HEK293 (cell line): ENCODE measurements around the gene CPNE5.
A peak's percentile ranks its signal among the peaks of the same experiment; 100 is the strongest.

Source experiments
- PRDM10 ChIP-seq: fragments of 450-650 bp; formaldehyde crosslinking; IDR thresholded peaks from 2 replicates; pipeline ENCODE4 v1.5.1; 2016; ENCODE audit warnings: missing biosample characterization, missing genetic modification characterization
- ZBTB11 ChIP-seq: fragments of 450-650 bp; formaldehyde crosslinking; conservative IDR thresholded peaks from 2 replicates; pipeline ENCODE4 v1.5.1; 2016; ENCODE audit warnings: low read depth, missing biosample characterization, missing genetic modification characterization
- ZFP3 ChIP-seq: fragments of 450-650 bp; formaldehyde crosslinking; IDR thresholded peaks from 2 replicates; pipeline ENCODE4 v1.5.1; 2016; ENCODE audit warnings: low read depth, missing biosample characterization, missing genetic modification characterization
- ZNF121 ChIP-seq: fragments of 450-650 bp; formaldehyde crosslinking; IDR thresholded peaks from 2 replicates; pipeline ENCODE4 v1.5.1; 2016; ENCODE audit warnings: missing biosample characterization, missing genetic modification characterization
- ZNF148 ChIP-seq: fragments of 450-650 bp; formaldehyde crosslinking; IDR thresholded peaks from 2 replicates; pipeline ENCODE4 v1.5.0; 2017; ENCODE audit warnings: missing biosample characterization, missing genetic modification characterization, borderline replicate concordance
- ZNF366 ChIP-seq: fragments of 450-650 bp; formaldehyde crosslinking; conservative IDR thresholded peaks from 2 replicates; pipeline ENCODE4 v1.5.1; 2016; ENCODE audit warnings: missing biosample characterization, missing genetic modification characterization
- ZNF398 ChIP-seq: fragments of 450-650 bp; formaldehyde crosslinking; IDR thresholded peaks from 2 replicates; pipeline ENCODE4 v1.5.1; 2017; ENCODE audit warnings: missing biosample characterization, missing genetic modification characterization
- ZNF488 ChIP-seq: fragments of 450-650 bp; formaldehyde crosslinking; IDR thresholded peaks from 2 replicates; pipeline ENCODE4 v1.5.1; 2016; ENCODE audit warnings: missing biosample characterization, missing genetic modification characterization
- ZNF639 ChIP-seq: fragments of 450-650 bp; formaldehyde crosslinking; IDR thresholded peaks from 2 replicates; pipeline ENCODE4 v1.5.1; 2016; ENCODE audit warnings: missing biosample characterization, missing genetic modification characterization
- ZNF704 ChIP-seq: fragments of 450-650 bp; formaldehyde crosslinking; IDR thresholded peaks from 2 replicates; pipeline ENCODE4 v1.5.1; 2016; ENCODE audit warnings: missing biosample characterization, missing genetic modification characterization

Gene CPNE5

GRCh38 chr6:36735110-36736071 is 103.9 kb downstream of the CPNE5 start (continued):
- no peak for TF ChIP-seq ZNF704
- TF ChIP-seq ZNF488 (tag by site-specific recombination), result no peak
- no peak for TF ChIP-seq ZNF148
- TF ChIP-seq PRDM10, result peak; percentile 91
- TF ChIP-seq ZBTB11, result no peak
- no peak for TF ChIP-seq ZFP3 (tag by site-specific recombination)
- TF ChIP-seq ZNF398 (tag by site-specific recombination), result peak; percentile 49; the same call in 1 of the 2 replicates
- no peak for TF ChIP-seq ZNF366 (tag by site-specific recombination)
- no peak for TF ChIP-seq ZNF121 (tag by site-specific recombination)
- TF ChIP-seq ZNF639, result no peak
